HG03108 (cell line): Measurements from ENCODE around the gene IPO5.
"Not testable (repeated sequence)": the region's sequence is repeated elsewhere in the genome, so short reads cannot be mapped to it uniquely, and the experiment has no call there.

Experiments
- ATAC-seq: cut with Tn5 transposase; IDR thresholded peaks from one replicate; pipeline ENCODE4 v1.9.1; 2021; ENCODE audit warnings: moderate library complexity; ENCODE audit not compliant: unreplicated experiment

The IPO5 gene

DNA sequence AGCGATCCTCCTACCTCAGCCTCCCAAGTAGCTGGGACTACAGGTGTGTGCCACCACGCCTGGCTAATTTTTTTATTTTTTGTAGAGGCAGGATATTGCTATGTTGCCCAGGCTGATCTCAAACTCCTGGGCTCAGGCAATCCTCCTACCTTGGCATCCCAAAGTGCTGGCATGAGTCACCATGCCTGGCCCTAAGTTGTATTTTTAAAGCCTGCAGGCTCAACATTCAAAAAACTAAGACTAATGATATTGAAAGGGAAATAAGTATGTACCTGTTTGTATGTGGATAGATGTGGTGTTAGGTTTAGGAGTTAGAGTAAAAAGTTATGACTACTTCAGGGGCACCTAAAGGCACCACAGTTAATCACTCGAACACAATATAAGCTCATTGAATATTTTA, 5.4 kb upstream of the IPO5 start:
- no peak for ATAC-seq

DNA sequence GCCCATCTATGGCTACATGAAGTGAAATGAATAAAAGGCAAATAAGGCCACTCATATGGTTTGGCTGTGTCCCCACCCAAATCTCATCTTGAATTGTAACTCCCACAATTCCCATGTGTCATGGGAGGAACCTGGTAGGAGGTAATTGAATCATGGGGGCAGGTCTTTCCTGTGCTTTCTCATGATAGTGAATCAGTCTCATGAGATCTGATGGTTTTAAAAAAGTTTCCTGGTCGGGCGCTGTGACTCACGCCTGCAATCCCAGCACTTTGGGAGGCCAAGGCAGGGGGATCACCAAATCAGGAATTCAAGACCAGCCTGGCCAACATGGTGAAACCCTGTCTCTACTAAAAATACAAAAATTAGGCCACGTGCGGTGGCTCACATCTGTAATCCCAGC, 4.2 kb upstream of the IPO5 start:
- not testable (repeated sequence) for ATAC-seq

DNA sequence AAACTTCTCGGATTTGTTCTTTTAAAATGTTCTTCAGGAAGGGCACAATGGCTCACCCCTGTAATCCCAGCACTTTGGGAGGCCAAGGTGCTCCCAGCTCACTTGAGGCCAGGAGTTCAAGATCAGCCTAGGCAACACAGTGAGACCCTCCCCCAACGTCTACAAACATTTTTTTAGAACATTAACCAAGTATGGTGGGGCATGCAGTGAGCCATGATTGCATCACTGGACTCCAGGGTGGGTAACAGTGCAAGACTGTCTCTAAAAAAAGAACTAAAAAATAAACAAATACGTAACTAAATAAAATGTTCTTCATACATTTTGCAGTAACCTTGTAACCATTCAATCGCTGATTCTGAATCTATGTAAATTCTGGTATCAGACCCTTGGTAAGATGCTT, 2.1 kb upstream of the IPO5 start:
- no peak for ATAC-seq

DNA sequence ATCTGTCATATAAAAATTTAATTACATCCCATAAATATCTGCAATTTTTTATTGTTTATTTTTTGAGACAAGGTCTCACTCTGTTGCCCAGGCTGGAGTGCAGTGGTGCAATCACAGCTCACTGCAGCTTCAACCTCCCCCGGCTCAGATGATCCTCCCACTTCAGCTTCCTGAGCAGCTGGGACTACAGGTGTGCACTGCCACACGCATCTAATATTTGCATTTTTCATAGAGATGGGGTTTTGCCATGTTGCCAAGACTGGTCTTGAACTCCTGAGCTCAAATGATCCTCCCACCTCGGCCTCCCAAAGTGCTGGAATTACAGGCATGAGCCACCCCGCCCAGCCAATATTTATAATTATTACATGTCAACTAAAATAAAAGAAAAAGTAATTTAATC, 644 bp upstream of the IPO5 start:
- ATAC-seq, result peak; percentile 61

DNA sequence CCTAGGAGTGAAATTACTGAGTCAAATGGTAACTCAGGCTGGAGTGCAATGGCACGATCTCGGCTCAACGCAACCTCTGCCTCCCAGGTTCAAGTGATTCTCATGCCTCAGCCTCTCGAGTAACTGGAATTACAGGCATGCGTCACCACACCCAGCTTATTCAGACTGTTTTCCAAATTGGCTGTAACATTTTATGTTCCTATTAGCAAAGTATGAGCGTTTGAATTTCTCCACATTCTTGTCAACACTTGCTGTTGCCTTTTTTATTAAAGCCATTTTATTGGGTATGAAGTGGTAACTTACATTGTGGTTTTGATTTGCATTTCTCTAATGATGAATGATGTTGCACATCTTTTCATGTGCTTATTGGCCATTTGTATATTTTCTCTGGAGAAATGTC, 7.9 kb downstream of the IPO5 start:
- no peak for ATAC-seq

DNA sequence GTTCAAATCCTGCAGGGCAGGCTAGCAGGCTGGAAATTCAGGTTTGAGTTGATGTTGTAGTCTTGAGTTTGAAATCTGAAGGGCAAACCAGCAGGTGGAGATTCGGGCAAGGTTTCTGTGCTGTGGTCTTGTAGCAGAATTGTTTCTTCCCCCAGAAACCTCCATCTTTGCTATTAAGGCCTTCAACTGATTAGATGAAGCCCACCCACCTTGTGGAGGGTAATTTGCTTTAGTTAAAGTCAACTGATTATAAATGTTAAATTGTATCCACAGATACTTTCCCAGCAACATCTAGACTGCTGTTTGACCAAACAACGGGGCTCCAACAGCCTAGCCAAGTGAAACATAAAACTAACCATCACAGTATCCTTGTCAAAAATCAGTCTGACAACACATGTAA, 9.4 kb downstream of the IPO5 start:
- no peak for ATAC-seq

DNA sequence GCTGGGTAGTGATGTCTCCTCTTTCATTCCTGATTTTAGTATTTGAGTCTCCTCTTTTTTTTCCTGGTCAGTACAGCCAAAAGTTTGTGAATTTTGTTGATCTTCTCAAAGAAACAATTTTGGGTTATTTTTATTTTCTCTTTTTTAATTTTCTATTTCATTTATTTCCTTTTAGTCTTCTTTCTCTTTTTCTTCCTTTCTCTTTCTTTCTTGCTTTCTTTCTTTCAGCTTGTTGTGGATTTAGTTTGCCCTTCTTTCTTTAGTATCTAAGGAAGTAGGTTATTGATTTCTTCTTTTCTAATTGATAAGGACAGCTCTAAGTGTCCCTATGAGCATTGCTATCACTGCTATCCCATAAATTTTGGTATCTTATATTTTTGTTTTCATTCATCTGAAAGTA, 13.8 kb downstream of the IPO5 start:
- ATAC-seq, result no peak

DNA sequence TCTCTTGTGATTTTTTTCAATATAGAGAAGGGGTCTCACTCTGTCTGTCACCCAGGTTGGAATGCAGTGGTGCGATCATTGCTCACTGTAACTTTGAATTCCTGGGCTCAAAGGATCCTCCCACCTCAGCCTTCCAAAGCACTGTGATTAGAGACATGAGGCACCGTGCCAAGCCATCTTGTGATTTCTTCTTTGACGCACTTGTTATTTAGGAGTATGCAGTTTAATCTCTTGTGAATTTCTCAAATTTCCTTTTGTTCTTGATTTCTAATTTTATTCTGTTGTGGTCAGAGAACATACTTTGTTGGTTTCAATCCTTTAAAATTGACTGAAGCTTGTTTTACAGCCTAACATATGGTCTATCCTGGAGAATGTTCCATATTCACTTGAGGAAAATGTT, 14.5 kb downstream of the IPO5 start:
- no peak for ATAC-seq

DNA sequence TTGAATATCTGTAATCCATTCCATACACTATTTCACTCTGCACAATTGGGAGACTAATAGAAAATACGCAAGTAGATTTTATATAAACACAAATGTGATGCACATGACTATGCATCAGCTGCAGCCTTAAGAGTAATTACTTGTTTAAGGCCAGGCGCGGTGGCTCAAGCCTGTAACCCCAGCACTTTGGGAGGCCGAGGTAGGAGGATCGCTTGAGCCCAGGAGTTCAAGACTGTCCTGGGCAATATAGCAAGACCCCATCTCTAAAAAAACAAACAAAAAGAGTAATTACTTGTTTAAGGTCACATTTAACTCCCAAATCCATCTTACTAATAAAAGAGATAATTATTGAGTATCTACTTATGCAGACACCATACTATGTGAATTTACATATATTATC, 18.0 kb downstream of the IPO5 start:
- ATAC-seq, result no peak

DNA sequence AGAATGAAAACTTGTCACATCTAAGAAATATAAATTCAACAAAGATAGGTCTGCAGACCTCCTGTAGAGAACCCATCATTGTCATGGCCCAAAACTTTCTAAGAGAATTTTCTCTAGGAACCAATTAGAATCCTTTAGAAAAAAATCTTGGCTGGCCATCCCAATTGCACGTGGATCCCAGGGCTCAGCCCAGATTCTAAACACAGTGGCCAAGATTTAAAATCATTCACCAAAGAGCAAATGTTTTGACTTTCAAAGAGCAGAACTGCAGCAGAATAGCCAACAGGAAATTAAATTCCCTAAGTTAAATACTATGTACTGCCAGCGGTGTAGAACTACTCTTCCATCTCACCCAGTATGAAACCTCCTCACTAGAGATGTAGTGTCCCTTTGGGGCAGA, 21.3 kb downstream of the IPO5 start:
- no peak for ATAC-seq

DNA sequence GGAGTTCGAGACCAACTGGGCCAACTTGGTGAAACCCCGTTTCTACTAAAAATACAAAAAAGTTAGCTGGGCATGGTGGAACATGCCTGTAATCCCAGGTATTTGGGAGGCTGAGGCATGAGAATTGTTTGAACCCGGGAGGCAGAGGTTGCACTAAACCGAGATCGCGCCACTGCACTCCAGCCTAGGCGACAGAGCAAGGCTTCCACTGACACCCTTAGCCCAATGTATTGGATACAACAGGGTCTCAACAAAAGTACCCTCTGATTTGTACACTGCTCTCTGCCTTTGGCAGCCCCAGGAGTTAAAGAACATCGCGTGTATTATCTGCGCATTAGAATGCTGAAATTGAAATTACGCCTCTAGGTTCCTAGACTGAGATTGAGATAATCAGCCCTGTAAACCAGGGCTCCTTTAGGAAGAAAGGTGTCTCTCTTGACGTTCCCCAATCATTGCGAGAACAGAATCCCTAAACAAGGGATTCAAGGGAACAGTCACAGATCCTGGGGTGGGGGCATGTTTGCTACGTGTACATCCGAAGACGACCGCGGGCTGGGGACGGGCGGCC, 21.9 kb downstream of the IPO5 start:
- no peak for ATAC-seq

DNA sequence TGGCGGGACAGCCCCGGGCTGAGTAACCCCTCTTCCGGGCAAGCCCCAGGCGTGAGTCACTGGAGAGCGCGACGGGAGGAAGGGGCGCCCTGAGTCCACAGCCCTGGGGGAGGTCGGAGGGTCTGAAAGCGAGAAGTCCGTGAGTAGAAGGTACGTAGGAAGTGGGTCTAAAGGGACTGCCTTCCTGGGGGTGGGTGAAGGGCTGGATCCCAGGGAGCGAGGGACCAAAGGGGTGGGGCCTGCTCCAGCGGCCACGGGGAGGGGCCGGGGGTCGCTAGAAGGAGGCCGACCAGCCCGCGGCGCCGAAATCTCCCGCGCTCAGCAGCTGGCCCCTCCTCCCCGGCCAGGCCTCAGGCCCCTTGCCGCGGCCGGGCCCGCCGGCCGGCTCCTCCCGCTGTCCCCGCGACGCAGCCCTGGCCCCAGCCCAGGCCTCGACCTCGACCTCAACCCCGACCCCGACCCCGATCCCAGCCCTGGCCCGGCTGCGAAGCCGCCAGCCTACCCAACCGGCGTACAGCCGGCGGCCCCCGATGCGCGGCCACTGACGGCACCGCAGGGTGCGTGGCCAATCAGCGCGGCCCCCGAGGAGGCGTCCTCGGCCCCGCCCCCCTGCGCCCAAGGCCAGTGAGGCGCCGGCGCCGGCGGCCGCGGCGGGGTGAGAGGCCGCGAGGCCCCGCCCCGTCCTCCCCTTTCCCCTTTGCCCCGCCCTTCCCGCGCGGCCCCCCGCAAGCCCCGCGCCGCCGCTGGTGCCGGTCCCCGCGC, 22.6 kb downstream of the IPO5 start:
- peak; percentile 88 for ATAC-seq

DNA sequence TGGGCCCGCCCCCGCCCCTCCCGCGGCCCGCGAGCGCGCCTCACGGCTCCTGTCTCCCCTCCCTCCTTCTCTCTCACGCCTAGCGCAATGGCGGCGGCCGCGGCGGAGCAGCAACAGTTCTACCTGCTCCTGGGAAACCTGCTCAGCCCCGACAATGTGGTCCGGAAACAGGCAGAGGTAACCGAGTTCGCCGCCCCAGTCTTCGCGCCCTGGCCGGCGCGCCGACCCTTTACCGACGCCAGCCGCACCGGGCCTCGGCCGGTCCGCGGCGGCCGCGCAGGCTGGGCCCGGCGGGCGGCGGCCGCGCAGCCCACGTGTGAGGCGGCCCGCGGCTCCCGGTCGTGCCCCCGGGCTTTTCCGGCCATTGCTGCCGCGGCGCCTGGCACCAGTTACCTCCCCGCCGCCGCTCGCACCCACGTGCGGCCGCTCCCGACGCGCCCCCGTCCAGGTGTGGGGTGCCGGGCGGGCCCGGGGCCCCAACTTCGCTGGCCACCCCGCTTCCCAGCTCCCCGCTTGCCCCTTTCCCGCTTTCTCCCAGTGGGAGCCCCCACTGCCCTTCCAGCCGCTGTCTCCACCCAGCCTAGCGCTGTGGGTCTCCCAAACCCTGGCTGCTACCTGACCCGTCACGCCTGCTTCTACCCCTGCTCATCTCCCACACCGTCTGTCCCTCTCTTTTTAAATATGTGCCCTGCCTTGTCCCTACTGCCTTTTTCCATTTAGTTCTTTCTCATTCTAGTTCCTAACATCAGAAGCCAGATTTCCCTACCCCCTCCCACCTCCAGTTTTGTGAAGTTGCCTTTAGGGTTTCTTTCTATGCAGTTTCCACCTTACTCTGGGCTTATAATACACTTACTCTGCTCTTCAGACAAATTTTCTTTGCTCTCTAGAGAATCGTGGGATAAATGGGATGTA, 23.4 kb downstream of the IPO5 start:
- peak; percentile 25 for ATAC-seq

DNA sequence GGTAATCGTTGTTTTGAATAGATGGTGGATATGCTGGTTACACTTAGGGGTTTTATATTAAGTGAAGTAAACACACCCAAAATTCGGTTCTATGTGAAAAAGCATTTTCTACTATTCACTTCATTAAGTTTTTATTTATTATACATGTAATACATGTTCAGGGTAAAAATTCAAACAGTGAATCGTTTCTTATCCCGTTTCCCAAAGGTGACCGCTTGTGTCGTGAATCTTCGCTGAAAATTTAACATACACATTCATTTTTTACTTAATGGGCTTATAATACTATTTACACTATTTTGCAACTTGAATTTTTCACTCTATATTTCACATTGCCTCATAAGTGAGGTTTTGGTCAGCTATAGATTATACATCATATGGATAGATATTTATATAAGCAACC, 24.5 kb downstream of the IPO5 start:
- ATAC-seq, result no peak

DNA sequence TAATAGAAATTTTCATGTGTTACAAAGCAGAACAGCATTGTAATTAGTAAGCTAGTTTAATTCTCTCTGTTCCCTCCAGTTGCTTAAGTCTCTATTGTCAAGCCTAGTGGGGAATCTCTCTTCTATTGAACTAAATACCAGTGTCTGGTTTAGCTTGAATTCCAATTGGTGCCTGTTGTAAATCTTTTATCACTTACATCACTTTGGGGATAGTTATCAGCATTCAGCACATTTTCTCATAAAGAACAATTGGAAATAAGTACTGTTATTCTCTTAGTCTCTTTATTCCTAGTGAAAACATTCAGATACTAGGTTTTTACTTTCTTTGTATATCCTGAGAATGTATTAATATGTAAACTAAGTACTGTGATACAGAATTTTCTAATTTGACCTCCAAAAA, 25.2 kb downstream of the IPO5 start:
- no peak for ATAC-seq

DNA sequence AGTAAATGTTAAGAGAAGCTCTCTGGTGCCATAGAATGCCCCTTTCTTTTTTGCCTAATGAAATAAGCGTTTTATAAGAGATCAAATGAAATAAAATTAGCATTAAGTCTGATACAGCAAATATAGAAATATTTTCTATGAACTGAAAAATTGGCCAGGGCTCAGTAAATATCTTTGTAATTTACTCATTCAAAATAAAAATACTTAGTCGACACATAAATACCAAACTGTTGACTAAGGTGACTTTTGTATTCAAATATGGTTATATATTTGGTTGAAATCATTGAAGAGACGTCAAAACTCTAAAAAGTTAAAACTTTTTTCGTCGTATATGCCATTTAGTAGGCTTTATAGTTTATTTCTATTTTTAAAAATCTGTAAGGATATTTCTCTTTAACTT, 25.6 kb downstream of the IPO5 start:
- no peak for ATAC-seq

DNA sequence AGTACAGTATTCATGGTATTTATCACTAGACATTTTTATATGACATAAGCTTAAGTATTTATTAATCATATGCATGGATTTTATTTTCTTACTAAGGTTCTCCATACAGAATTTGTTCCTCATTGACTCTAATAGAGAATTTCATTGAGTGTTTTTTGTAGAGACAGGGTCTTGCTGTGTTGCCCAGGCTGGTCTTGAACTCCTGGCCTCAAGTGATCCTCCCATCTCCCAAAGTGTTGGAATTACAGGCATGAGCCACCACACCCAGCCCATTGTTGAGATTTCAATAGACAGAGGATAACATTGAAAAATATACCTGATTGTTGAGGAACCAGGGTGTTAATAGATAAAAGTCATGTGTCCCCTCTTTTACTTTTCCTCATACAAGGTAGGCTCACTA, 26.1 kb downstream of the IPO5 start:
- no peak for ATAC-seq

DNA sequence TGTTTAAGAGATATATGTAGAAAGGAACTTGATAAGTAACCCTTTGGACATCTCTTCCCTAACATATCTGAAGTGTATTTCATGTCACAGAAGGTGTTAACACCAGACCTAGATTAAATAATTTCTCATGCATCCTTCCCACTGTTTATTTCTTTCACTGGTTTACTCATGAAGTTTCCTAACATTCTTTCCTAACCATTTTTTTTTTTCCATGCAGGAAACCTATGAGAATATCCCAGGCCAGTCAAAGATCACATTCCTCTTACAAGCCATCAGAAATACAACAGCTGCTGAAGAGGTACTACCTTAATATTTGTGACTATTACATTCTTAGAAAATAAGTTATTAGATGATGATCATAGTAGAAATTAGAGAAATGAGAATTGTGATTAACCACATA, 28.8 kb downstream of the IPO5 start:
- ATAC-seq, result no peak

DNA sequence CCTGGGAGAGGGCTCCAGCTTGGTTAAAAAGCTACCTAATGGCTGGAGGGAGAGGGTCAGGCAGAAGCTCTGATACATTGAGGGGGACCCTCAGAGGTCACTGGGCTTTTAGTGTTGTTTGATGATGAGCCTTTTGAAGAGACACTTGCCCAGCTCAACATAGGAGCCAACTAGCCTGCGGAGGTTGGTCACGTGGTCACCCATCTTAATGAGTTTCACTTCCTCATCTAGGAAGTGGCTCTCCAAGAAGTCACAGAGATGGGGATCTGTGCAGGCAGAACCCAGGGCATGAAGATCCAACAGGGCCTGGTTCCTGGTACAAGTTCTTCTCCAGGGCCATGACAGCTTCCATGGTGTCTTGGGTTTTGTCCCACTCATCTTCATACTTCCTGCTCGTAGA, 33.4 kb downstream of the IPO5 start:
- peak; percentile 78 for ATAC-seq

DNA sequence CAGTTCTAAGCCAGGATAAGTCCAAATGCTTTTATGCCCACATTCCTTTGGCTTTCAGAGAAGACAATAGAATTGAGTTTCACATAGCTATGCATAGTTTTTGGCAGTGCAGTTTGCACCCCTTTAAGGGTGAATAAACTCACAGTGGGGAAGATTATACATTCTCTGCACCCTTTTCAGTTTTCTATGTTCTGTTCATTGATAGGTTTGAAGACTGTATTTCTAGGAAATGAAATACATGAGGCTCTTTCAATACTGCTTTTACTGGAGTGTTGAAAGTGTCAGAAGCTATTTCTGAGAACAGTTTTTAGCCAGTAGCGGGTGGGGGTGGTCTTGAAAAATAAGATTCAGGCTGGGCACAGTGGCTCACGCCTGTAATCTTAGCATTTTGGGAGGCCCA, 46.2 kb downstream of the IPO5 start:
- ATAC-seq, result no peak

DNA sequence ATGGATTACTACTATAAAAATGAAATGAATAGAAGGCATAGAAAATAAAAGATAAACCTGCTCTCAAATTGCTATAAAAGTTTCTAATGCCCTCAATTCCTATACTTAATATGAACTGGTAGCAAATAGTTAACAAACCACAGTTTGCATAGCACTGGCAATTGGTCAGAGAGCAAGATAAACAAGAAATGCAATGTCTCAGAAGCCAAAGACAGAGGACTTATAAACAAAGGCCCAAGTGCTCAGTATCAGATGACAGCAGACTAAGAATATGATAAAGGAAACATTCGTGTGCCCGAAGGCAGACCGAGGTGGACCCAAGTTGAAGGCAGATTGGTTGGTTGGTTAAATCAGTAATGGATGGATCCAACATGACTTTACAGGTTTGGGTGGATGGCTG, 50.6 kb downstream of the IPO5 start:
- no peak for ATAC-seq

DNA sequence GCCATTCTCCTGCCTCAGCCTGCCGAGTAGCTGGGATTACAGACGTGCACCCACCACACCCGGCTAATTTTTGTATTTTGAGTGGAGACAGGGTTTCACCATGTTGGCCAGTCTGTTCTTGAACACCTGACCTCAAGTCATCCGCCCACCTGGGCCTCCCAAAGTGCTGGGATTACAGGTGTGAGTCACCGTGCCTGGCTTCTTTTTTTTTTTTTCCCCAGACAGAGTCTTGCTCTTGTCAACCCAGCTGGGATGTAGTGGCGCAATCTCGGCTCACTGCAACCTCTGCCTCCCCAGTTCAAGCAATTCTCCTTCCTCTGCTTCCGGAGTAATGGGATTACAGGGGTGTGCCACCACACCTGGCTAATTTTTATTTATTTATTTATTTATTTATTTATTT, 51.5 kb downstream of the IPO5 start:
- ATAC-seq, result not testable (repeated sequence)
